CD14-positive monocyte (primary cell): Measurements from ENCODE around the gene BSG. TPM values are rescaled to one million over a fixed set of nuclear protein-coding genes. Genes with fewer than 3 reads are reported as not detected.

Experiments
- DNase-seq, 3 donors: peaks; one replicate each; pipeline ENCODE4 v3.0.0-alpha.2; 2011 to 2022
- H2AFZ ChIP-seq: 2 replicates; pipeline ENCODE4 v1.6.0; 2012; ENCODE audit warnings: mild to moderate bottlenecking, low read depth, low read length, inconsistent platforms; ENCODE audit not compliant: insufficient read depth, poor library complexity, severe bottlenecking
- H3K27ac ChIP-seq, 2 donors: 1 replicate in 1 of 2; 2 replicates in 1 of 2; pipeline ENCODE4 v1.5.1; 2012 to 2013; ENCODE audit warnings: low read length in 2 of 2, control low read depth in 1 of 2, inconsistent platforms in 1 of 2, low read depth in 1 of 2, mild to moderate bottlenecking in 1 of 2
- H3K27me3 ChIP-seq, 2 donors: one replicate each; pipeline versions ENCODE4 v1.6.0 to v1.6.1; 2011 to 2013; ENCODE audit warnings: low read length in 2 of 2; ENCODE audit not compliant: control insufficient read depth in 2 of 2, insufficient read depth in 2 of 2
- H3K36me3 ChIP-seq, 2 donors: replicated peaks in 1 of 2; 1 replicate in 1 of 2; 2 replicates in 1 of 2; pipeline versions ENCODE4 v1.5.1 to v1.6.1; 2012 to 2013; ENCODE audit warnings: low read length in 2 of 2, control low read depth in 1 of 2, inconsistent platforms in 1 of 2, mild to moderate bottlenecking in 1 of 2; ENCODE audit not compliant: insufficient read depth in 2 of 2, control insufficient read depth in 1 of 2
- H3K4me1 ChIP-seq, 2 donors: 1 replicate in 1 of 2; 2 replicates in 1 of 2; pipeline versions ENCODE4 v1.5.1 to v1.6.1; 2012 to 2013; ENCODE audit warnings: low read length in 2 of 2, control low read depth in 1 of 2, inconsistent platforms in 1 of 2, mild to moderate bottlenecking in 1 of 2, moderate library complexity in 1 of 2; ENCODE audit not compliant: insufficient read depth in 2 of 2, control insufficient read depth in 1 of 2
- H3K4me2 ChIP-seq: replicated peaks from 2 replicates; pipeline ENCODE3; 2012; ENCODE audit warnings: low read length, moderate library complexity, mild to moderate bottlenecking; ENCODE audit not compliant: poor library complexity, severe bottlenecking; ENCODE audit errors: extremely low read depth
- H3K4me3 ChIP-seq, 3 experiments: fragments of 200-600 bp in 1 of 3; sonication (generic) in 1 of 3; replicated peaks in 1 of 3; 1 replicate in 2 of 3; 2 replicates in 1 of 3; pipeline ENCODE4 v1.5.1; 2011 to 2013; ENCODE audit warnings: low read length in 3 of 3, mild to moderate bottlenecking in 3 of 3, control low read depth in 2 of 3, low read depth in 2 of 3, inconsistent platforms in 1 of 3, moderate library complexity in 1 of 3
- H3K79me2 ChIP-seq: 2 replicates; pipeline ENCODE4 v1.6.0; 2012; ENCODE audit warnings: mild to moderate bottlenecking, control low read depth, inconsistent platforms, low read length, moderate library complexity; ENCODE audit not compliant: insufficient read depth
- H3K9ac ChIP-seq: 2 replicates; pipeline ENCODE4 v1.6.0; 2017; ENCODE audit warnings: low read length, mild to moderate bottlenecking; ENCODE audit not compliant: insufficient read depth, poor library complexity, severe bottlenecking
- H3K9me3 ChIP-seq, 2 donors: replicated peaks in 1 of 2; 1 replicate in 1 of 2; 2 replicates in 1 of 2; pipeline versions ENCODE4 v1.5.1 to v1.6.1; 2012 to 2013; ENCODE audit warnings: low read length in 2 of 2, control low read depth in 1 of 2; ENCODE audit not compliant: control insufficient read depth in 1 of 2, insufficient read depth in 1 of 2
- H4K20me1 ChIP-seq: 2 replicates; pipeline ENCODE4 v1.6.0; 2012; ENCODE audit warnings: mild to moderate bottlenecking, low read length, control low read depth, moderate library complexity; ENCODE audit not compliant: insufficient read depth
- H3K27ac Mint-ChIP-seq, 7 donors: one replicate each; pipeline ENCODE4 v1.8.0; 2020; ENCODE audit warnings: mild to moderate bottlenecking in 7 of 7, mixed read lengths in 7 of 7, moderate library complexity in 6 of 7, inconsistent platforms in 2 of 7
- H3K27me3 Mint-ChIP-seq, 3 donors: one replicate each; pipeline ENCODE4 v1.8.0; 2021 to 2022; ENCODE audit warnings: low read depth in 3 of 3, mild to moderate bottlenecking in 3 of 3, mixed read lengths in 3 of 3, moderate library complexity in 3 of 3, inconsistent platforms in 1 of 3
- H3K36me3 Mint-ChIP-seq, 2 donors: one replicate each; pipeline ENCODE4 v1.8.0; 2020; ENCODE audit warnings: mixed read lengths in 2 of 2, inconsistent platforms in 1 of 2, mild to moderate bottlenecking in 1 of 2
- H3K4me1 Mint-ChIP-seq: one replicate; pipeline ENCODE4 v1.8.0; 2020; ENCODE audit warnings: mild to moderate bottlenecking, mixed read lengths
- H3K4me3 Mint-ChIP-seq, 2 donors: one replicate each; pipeline ENCODE4 v1.8.0; 2020; ENCODE audit warnings: mild to moderate bottlenecking in 2 of 2, mixed read lengths in 2 of 2, moderate library complexity in 1 of 2
- H3K9me3 Mint-ChIP-seq, 7 donors: one replicate each; pipeline ENCODE4 v1.8.0; 2020 to 2022; ENCODE audit warnings: mixed read lengths in 7 of 7, mild to moderate bottlenecking in 6 of 7, moderate library complexity in 6 of 7, inconsistent platforms in 2 of 7
- WGBS: methylation state at CpG from one replicate; pipeline ENCODE4 v1.1.5; 2013; ENCODE audit warnings: missing lambda C conversion rate; ENCODE audit not compliant: insufficient coverage; 5-methylcytosine and 5-hydroxymethylcytosine counted together
- intact Hi-C, 2 donors: fragments of 100-400 bp; cut with micrococcal nuclease; formaldehyde crosslinking; loops; one replicate each; pipeline versions ENCODE4 v1.15.0 to v1.15.1; 2023
- polyA plus RNA-seq, 3 donors: library from polyadenylated mRNA; depleted of rRNA in 1 of 3; unstranded in 2 of 3; stranded (reverse) in 1 of 3; fragments of 300-500 nt in 2 of 3; fragments of >200 nt in 1 of 3; fragmentation: Illumina TruSeq in 2 of 3; gene quantifications; 1 replicate in 2 of 3; 2 replicates in 1 of 3; pipeline ENCODE4 v1.2.3, GENCODE V29; 2012 to 2021
- TF ChIP-seq, protein P1 (sequence below): fragments of 200-600 bp; IDR thresholded peaks from one replicate; pipeline ENCODE4 v1.8.0; 2022; ENCODE audit warnings: antibody characterized with exemption, mild to moderate bottlenecking

Gene BSG
- polyA plus RNA-seq, 3 donors = 190 to 431 (median 364) TPM

DNA sequence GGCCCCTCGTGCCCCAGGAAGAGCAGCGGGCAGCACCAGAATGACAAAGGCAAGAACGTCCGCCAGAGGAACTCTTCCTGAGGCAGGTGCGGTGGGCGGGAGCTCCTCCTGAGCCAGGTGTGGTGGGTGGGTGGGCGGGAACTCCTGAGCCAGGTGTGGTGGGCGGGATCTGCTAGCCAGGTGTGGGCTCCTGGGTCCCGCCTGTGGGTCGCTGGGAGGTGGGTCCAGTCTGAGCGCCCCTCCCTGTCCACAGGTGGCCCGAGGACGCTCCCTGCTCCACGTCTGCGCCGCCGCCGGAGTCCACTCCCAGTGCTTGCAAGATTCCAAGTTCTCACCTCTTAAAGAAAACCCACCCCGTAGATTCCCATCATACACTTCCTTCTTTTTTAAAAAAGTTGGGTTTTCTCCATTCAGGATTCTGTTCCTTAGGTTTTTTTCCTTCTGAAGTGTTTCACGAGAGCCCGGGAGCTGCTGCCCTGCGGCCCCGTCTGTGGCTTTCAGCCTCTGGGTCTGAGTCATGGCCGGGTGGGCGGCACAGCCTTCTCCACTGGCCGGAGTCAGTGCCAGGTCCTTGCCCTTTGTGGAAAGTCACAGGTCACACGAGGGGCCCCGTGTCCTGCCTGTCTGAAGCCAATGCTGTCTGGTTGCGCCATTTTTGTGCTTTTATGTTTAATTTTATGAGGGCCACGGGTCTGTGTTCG, 10.3 kb downstream of the BSG start:
- Mint-ChIP-seq H3K27me3 (peaks cover 16 to 24% (median 20%) of the 10 kb centered on the region in 3 donors), H3K27ac (no peak overlapping the region), H3K9me3 (peaks cover 0 to 2% (median 0%) of the 10 kb centered on the region in 7 donors), H3K4me3 (no peak overlapping the region), H3K4me1 (peaks cover 3% of the 10 kb centered on the region), H3K36me3 (peaks cover 18 to 42% of the 10 kb centered on the region in 2 donors)
- WGBS = 85% methylated on average over 10 of the region's 31 CpGs
- Histone ChIP-seq H3K27ac (no peak overlapping the region), H3K27me3 (peaks cover 0 to 15% of the 10 kb centered on the region in 2 donors), H3K9me3 (no peaks in the 10 kb centered on the region), H3K9ac (no peak overlapping the region), H3K79me2 (peaks cover 25% of the 10 kb centered on the region), H4K20me1 (peaks cover 66% of the 10 kb centered on the region), H3K36me3 (peaks cover 40 to 47% of the 10 kb centered on the region in 2 donors), H2AFZ (no peak overlapping the region), H3K4me1 (no peaks in the 10 kb centered on the region), H3K4me2 (no peak overlapping the region), H3K4me3 (no peak overlapping the region)
- DNase-seq = no peak
- intact Hi-C loops = loop anchor here in 1 of 2 donors (5.0 kb wide), 1 partner anchor 150 kb away; no protein-coding TSS in a partner anchor
- TF ChIP-seq, protein P1, sequence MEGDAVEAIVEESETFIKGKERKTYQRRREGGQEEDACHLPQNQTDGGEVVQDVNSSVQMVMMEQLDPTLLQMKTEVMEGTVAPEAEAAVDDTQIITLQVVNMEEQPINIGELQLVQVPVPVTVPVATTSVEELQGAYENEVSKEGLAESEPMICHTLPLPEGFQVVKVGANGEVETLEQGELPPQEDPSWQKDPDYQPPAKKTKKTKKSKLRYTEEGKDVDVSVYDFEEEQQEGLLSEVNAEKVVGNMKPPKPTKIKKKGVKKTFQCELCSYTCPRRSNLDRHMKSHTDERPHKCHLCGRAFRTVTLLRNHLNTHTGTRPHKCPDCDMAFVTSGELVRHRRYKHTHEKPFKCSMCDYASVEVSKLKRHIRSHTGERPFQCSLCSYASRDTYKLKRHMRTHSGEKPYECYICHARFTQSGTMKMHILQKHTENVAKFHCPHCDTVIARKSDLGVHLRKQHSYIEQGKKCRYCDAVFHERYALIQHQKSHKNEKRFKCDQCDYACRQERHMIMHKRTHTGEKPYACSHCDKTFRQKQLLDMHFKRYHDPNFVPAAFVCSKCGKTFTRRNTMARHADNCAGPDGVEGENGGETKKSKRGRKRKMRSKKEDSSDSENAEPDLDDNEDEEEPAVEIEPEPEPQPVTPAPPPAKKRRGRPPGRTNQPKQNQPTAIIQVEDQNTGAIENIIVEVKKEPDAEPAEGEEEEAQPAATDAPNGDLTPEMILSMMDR = no peak

DNA sequence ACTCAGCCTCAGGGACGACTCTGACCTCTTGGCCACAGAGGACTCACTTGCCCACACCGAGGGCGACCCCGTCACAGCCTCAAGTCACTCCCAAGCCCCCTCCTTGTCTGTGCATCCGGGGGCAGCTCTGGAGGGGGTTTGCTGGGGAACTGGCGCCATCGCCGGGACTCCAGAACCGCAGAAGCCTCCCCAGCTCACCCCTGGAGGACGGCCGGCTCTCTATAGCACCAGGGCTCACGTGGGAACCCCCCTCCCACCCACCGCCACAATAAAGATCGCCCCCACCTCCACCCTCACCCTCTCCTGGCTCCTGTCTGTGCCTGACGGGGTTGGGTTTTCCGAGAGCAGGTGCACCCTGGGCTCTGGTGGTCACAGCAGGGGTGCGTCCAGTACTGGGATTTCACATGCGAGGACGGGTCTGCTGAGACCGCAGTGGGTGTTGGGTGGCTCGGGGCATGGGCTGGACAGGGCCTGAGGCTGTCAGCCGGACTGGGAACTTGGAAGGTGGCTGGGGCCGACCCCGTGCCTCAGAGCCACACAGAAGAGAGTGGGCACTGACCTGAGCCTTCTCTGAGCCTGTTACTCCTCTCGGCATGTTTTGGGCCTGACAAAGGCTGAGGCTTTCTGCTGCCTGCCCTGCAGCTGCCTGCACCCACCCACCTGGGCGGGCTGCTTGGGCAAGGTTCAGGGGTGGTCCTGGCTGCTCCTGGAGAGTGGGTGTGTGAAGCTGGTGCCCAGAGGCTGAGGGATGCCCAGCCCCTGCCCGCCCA, 11.0 kb downstream of the BSG start:
- Histone ChIP-seq H4K20me1 (peaks cover 58% of the 10 kb centered on the region), H3K4me3 (no peak overlapping the region), H2AFZ (no peak overlapping the region), H3K79me2 (peaks cover 17% of the 10 kb centered on the region), H3K36me3 (peaks cover 37 to 47% of the 10 kb centered on the region in 2 donors), H3K4me1 (no peaks in the 10 kb centered on the region), H3K27ac (no peak overlapping the region), H3K9ac (no peak overlapping the region), H3K4me2 (no peak overlapping the region), H3K27me3 (peaks cover 2 to 23% of the 10 kb centered on the region in 2 donors), H3K9me3 (no peaks in the 10 kb centered on the region)
- DNase-seq = no peak
- no peak overlapping the region for H3K4me3 Mint-ChIP-seq
- H3K27ac Mint-ChIP-seq = peak overlapping the region in 2 of 7 donors; percentile 50 to 64
- intact Hi-C loops = loop anchor here in 1 of 2 donors (5.0 kb wide), 1 partner anchor 149 kb away; no protein-coding TSS in a partner anchor
- H3K27me3 Mint-ChIP-seq = peaks cover 22 to 31% (median 27%) of the 10 kb centered on the region in 3 donors
- WGBS = 97% methylated on average over 14 of the region's 27 CpGs
- peaks cover 16 to 39% of the 10 kb centered on the region in 2 donors for H3K36me3 Mint-ChIP-seq
- TF ChIP-seq, protein P1 = no peak
- H3K9me3 Mint-ChIP-seq = peaks cover 0 to 3% (median 0%) of the 10 kb centered on the region in 7 donors
- H3K4me1 Mint-ChIP-seq = peaks cover 7% of the 10 kb centered on the region
